MM.1S (cell line): ENCODE data around the gene NAGPA.
"Not testable (repeated sequence)": the region's sequence is repeated elsewhere in the genome, so short reads cannot be mapped to it uniquely, and the experiment has no call there.

Source experiments
- DNase-seq: peaks from one replicate; pipeline ENCODE4 v3.0.0-alpha.2; 2015
- H2AFZ ChIP-seq: fragments of 300-600 bp; sonication (generic); 2 replicates; pipeline ENCODE4 v1.6.0; 2016; ENCODE audit warnings: antibody characterized with exemption, low read length
- H3F3A ChIP-seq: fragments of 300-600 bp; sonication (generic); 2 replicates; pipeline ENCODE4 v1.6.1; 2016; ENCODE audit warnings: mild to moderate bottlenecking, antibody characterized with exemption, low read length, moderate library complexity, mixed read lengths; ENCODE audit not compliant: insufficient read depth
- H3K27ac ChIP-seq: fragments of 300-600 bp; sonication (generic); 2 replicates; pipeline ENCODE4 v1.5.1; 2016; ENCODE audit warnings: mild to moderate bottlenecking, low read length
- H3K27me3 ChIP-seq: fragments of 300-600 bp; sonication (generic); replicated peaks from 2 replicates; pipeline ENCODE4 v1.6.0; 2016; ENCODE audit warnings: low read length; ENCODE audit not compliant: insufficient read depth
- H3K36me3 ChIP-seq: fragments of 300-600 bp; sonication (generic); replicated peaks from 2 replicates; pipeline ENCODE4 v1.6.1; 2016; ENCODE audit warnings: mild to moderate bottlenecking, low read length, mixed read lengths; ENCODE audit not compliant: insufficient read depth
- H3K4me1 ChIP-seq: fragments of 300-600 bp; sonication (generic); 2 replicates; pipeline ENCODE4 v1.6.1; 2016; ENCODE audit warnings: low read length, mixed read lengths
- H3K4me2 ChIP-seq: fragments of 300-600 bp; sonication (generic); 2 replicates; pipeline ENCODE4 v1.6.0; 2016; ENCODE audit warnings: low read depth, low read length
- H3K4me3 ChIP-seq: fragments of 300-600 bp; sonication (generic); 2 replicates; pipeline ENCODE4 v1.5.1; 2016; ENCODE audit warnings: low read length, mixed read lengths
- H3K79me2 ChIP-seq: fragments of 300-600 bp; sonication (generic); 2 replicates; pipeline ENCODE4 v1.6.1; 2016; ENCODE audit warnings: mixed run types, low read length, mixed read lengths
- H3K9ac ChIP-seq: fragments of 300-600 bp; sonication (generic); 2 replicates; pipeline ENCODE4 v1.6.1; 2016; ENCODE audit warnings: low read length, mixed read lengths
- H3K9me2 ChIP-seq: fragments of 300-600 bp; sonication (generic); replicated peaks from 2 replicates; pipeline ENCODE4 v1.6.1; 2016; ENCODE audit warnings: mild to moderate bottlenecking, low read length, mixed read lengths; ENCODE audit not compliant: insufficient read depth
- H3K9me3 ChIP-seq: fragments of 300-600 bp; sonication (generic); replicated peaks from 2 replicates; pipeline ENCODE4 v1.6.1; 2016; ENCODE audit warnings: mild to moderate bottlenecking, low read length, mixed read lengths; ENCODE audit not compliant: insufficient read depth
- H4K20me1 ChIP-seq: fragments of 300-600 bp; sonication (generic); 2 replicates; pipeline ENCODE4 v1.6.1; 2016; ENCODE audit warnings: mild to moderate bottlenecking, low read length, moderate library complexity, mixed read lengths; ENCODE audit not compliant: insufficient read depth
- CTCF ChIP-seq: fragments of 300-600 bp; sonication (generic); IDR thresholded peaks from 2 replicates; pipeline ENCODE4 v1.5.1; 2016; ENCODE audit warnings: antibody characterized with exemption, low read length, mixed read lengths
- EZH2 ChIP-seq: fragments of 300-600 bp; sonication (generic); optimal IDR thresholded peaks from 2 replicates; pipeline ENCODE3; 2017; ENCODE audit warnings: low read depth, mild to moderate bottlenecking, antibody characterized with exemption, low read length, mixed read lengths
- EZH2phosphoT487 ChIP-seq: fragments of 300-600 bp; sonication (generic); IDR thresholded peaks from 2 replicates; pipeline ENCODE4 v1.6.1; 2018; ENCODE audit warnings: antibody characterized with exemption, low read length

NAGPA gene

GRCh38 chr16:5045499-5046115 lies 11.9 kb upstream of the NAGPA start:
- DNase-seq: no peak
- no peaks in the 10 kb centered on the region for H3K9me2 ChIP-seq
- H3K36me3 ChIP-seq: no peaks in the 10 kb centered on the region
- H3K4me1 ChIP-seq: peaks cover 17% of the 10 kb centered on the region
- H3K9me3 ChIP-seq: no peaks in the 10 kb centered on the region
- H3K4me3 ChIP-seq: no peak overlapping the region
- H2AFZ ChIP-seq: no peak overlapping the region
- peaks cover 13% of the 10 kb centered on the region for H3F3A ChIP-seq
- no peak overlapping the region for H3K9ac ChIP-seq
- no peak overlapping the region for H3K4me2 ChIP-seq
- no peak overlapping the region for H3K27ac ChIP-seq
- H4K20me1 ChIP-seq: no peaks in the 10 kb centered on the region
- H3K27me3 ChIP-seq: peaks cover 14% of the 10 kb centered on the region; the same call in 1 of the 2 replicates
- H3K79me2 ChIP-seq: no peaks in the 10 kb centered on the region
- TF ChIP-seq EZH2: no peak
- TF ChIP-seq EZH2phosphoT487: no peak

GRCh38 chr16:5044581-5044980 lies 10.8 kb upstream of the NAGPA start:
- not testable (repeated sequence) for H3K36me3 ChIP-seq, H3K27me3 ChIP-seq, H3K4me3 ChIP-seq

GRCh38 chr16:5044011-5044540 lies 10.3 kb upstream of the NAGPA start:
- DNase-seq: no peak
- Histone ChIP-seq H3K27me3 (peaks cover 4% of the 10 kb centered on the region; the same call in 1 of the 2 replicates), H3K4me2 (no peak overlapping the region), H3K36me3 (no peaks in the 10 kb centered on the region), H3K4me3 (no peak overlapping the region), H2AFZ (no peak overlapping the region), H3F3A (peaks cover 13% of the 10 kb centered on the region), H3K9me3 (no peaks in the 10 kb centered on the region), H4K20me1 (no peaks in the 10 kb centered on the region), H3K27ac (no peak overlapping the region), H3K9me2 (no peaks in the 10 kb centered on the region), H3K79me2 (no peaks in the 10 kb centered on the region), H3K4me1 (peaks cover 17% of the 10 kb centered on the region), H3K9ac (no peak overlapping the region)
- TF ChIP-seq CTCF (no peak), EZH2 (no peak), EZH2phosphoT487 (no peak)

More at GRCh38 chr16:5044581-5044980, 10.8 kb upstream of the NAGPA start:
- Histone ChIP-seq H3K4me1 (peaks cover 17% of the 10 kb centered on the region), H3F3A (peaks cover 13% of the 10 kb centered on the region)
- H3K9me2 ChIP-seq, H3K9me3 ChIP-seq, H3K27ac ChIP-seq, H3K9ac ChIP-seq, H2AFZ ChIP-seq, DNase-seq, H4K20me1 ChIP-seq, H3K79me2 ChIP-seq, H3K4me2 ChIP-seq: not testable (repeated sequence)

- peak; percentile 51 for DNase-seq
- Histone ChIP-seq H3K27me3 (peaks cover 3% of the 10 kb centered on the region), H3K9ac (no peak overlapping the region), H2AFZ (no peak overlapping the region), H3F3A (peaks cover 13% of the 10 kb centered on the region), H3K36me3 (no peaks in the 10 kb centered on the region), H3K9me2 (no peaks in the 10 kb centered on the region), H3K4me1 (peaks cover 17% of the 10 kb centered on the region), H3K79me2 (no peaks in the 10 kb centered on the region), H3K4me3 (no peak overlapping the region), H3K4me2 (peak overlapping the region; percentile 37; the same call in 1 of the 2 replicates), H3K9me3 (no peaks in the 10 kb centered on the region), H3K27ac (no peak overlapping the region), H4K20me1 (no peaks in the 10 kb centered on the region)
- TF ChIP-seq EZH2 (no peak), CTCF (peak; percentile 25; the same call in 1 of the 2 replicates), EZH2phosphoT487 (no peak)
These were observed 8.9 kb upstream of the NAGPA start for GRCh38 chr16:5042574-5043171.
